Thoracic aorta (tissue), 2 donors: Measurements from ENCODE around the gene CPXM2. TPM values are rescaled to one million over a fixed set of nuclear protein-coding genes. Genes with fewer than 3 reads are reported as not detected.
A peak's percentile ranks its signal among the peaks of the same experiment; 100 is the strongest.

Experiments used
- ATAC-seq: fragments of 150-250 bp; one replicate; pipeline ENCODE4 v1.8.0; 2017; ENCODE audit warnings: low read depth; ENCODE audit not compliant: insufficient number of reproducible peaks, low FRiP score
- DNase-seq: peaks from one replicate; pipeline ENCODE4 v3.0.0-alpha.2; 2020; ENCODE audit warnings: low spot score
- H3K27ac ChIP-seq, 2 donors: fragments of 200-600 bp; sonication (generic); 1 replicate in 1 of 2; 2 replicates in 1 of 2; pipeline ENCODE4 v1.5.1; 2016; ENCODE audit warnings: mild to moderate bottlenecking in 2 of 2, moderate library complexity in 2 of 2
- H3K27me3 ChIP-seq: fragments of 200-600 bp; sonication (generic); replicated peaks from 2 replicates; pipeline ENCODE4 v1.6.0; 2016; ENCODE audit warnings: mild to moderate bottlenecking; ENCODE audit not compliant: insufficient read depth
- H3K36me3 ChIP-seq: fragments of 200-600 bp; sonication (generic); one replicate; pipeline ENCODE4 v1.5.1; 2016
- H3K4me1 ChIP-seq, 2 donors: fragments of 200-600 bp; sonication (generic); 1 replicate in 1 of 2; 2 replicates in 1 of 2; pipeline versions ENCODE4 v1.5.1 to v1.6.0; 2016; ENCODE audit warnings: low read depth in 2 of 2, mild to moderate bottlenecking in 1 of 2; ENCODE audit not compliant: control insufficient read depth in 1 of 2
- H3K4me3 ChIP-seq: fragments of 200-600 bp; sonication (generic); 2 replicates; pipeline ENCODE4 v1.5.1; 2016; ENCODE audit warnings: mild to moderate bottlenecking
- H3K9me3 ChIP-seq: fragments of 200-600 bp; sonication (generic); 2 replicates; pipeline ENCODE4 v1.5.1; 2016
- total RNA-seq, 2 donors: library from RNA; depleted of rRNA; stranded (reverse); fragments of >200 nt; gene quantifications; one replicate each; pipeline versions ENCODE4 v1.1.0 to v1.2.3, GENCODE V29; 2016
- TF ChIP-seq, protein P1 (sequence below): fragments of 200-600 bp; sonication (generic); IDR thresholded peaks from one replicate; pipeline ENCODE4 v1.5.1; 2019; ENCODE audit warnings: antibody characterized with exemption

The CPXM2 gene
- total RNA-seq, 2 donors from 2014 or later = 275 to 348 TPM

GRCh38 chr10:123766761-123767160 lies 124.8 kb downstream of the CPXM2 start:
- TF ChIP-seq, protein P1, sequence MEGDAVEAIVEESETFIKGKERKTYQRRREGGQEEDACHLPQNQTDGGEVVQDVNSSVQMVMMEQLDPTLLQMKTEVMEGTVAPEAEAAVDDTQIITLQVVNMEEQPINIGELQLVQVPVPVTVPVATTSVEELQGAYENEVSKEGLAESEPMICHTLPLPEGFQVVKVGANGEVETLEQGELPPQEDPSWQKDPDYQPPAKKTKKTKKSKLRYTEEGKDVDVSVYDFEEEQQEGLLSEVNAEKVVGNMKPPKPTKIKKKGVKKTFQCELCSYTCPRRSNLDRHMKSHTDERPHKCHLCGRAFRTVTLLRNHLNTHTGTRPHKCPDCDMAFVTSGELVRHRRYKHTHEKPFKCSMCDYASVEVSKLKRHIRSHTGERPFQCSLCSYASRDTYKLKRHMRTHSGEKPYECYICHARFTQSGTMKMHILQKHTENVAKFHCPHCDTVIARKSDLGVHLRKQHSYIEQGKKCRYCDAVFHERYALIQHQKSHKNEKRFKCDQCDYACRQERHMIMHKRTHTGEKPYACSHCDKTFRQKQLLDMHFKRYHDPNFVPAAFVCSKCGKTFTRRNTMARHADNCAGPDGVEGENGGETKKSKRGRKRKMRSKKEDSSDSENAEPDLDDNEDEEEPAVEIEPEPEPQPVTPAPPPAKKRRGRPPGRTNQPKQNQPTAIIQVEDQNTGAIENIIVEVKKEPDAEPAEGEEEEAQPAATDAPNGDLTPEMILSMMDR = no peak
- Histone ChIP-seq H3K4me3 (no peak overlapping the region), H3K4me1 (no peaks in the 10 kb centered on the region), H3K9me3 (no peaks in the 10 kb centered on the region), H3K27ac (no peak overlapping the region), H3K36me3 (peaks cover 33% of the 10 kb centered on the region), H3K27me3 (no peaks in the 10 kb centered on the region)
- no peak for DNase-seq
- no peak for ATAC-seq

DNA sequence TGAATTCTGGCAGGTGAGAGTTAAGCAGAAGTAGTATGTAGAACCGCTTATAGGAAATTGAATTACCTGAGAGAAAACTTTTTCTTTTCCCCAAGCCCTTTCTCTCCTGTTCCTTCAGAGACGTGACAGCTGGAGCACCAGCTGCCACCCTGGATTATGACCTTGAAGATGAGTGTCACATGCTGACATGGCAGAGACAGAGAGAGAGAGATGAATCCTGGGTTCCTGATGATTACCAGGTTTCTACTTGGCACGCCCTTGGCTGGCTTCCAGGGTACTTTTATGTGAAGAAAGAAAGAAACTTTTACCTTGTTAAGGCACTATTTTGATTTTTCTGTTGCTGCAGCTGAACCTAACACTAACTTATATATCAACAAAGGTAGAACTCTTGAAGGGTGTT lies 125.6 kb downstream of the CPXM2 start:
- TF ChIP-seq, protein P1 = no peak
- ATAC-seq (no peak), DNase-seq (no peak)
- Histone ChIP-seq H3K4me1 (peaks cover 0 to 7% of the 10 kb centered on the region in 2 donors), H3K27ac (no peak overlapping the region), H3K4me3 (no peak overlapping the region), H3K27me3 (no peaks in the 10 kb centered on the region), H3K9me3 (no peaks in the 10 kb centered on the region), H3K36me3 (peaks cover 36% of the 10 kb centered on the region)

DNA sequence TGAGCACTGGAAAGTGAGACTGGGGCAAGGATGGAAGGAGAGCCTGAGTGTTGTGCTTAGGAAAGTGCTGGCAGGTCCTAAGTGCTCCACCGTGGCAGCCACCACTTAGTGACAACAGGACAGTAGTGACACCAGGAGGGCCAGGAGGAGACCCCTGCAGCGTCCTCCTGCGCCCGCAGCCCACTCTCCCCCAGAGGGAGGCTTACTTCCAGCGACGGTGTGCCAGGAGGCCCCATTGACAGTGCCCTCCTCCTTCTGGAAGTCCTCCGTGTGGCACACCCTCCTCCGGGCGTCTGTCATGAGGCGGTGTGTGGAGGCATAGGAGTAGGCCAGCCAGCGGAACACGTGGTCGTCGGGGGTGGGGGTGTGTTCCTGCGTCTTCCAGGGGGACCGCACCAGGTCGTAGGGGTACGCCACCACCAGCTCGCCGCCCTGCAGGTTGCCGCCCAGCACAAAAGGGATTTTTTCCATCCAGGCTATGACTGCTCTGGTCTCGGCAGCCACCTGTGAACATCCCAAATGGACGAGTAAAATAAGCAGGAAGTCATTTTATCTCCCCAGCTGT lies 129.9 kb downstream of the CPXM2 start:
- no peak for ATAC-seq
- TF ChIP-seq, protein P1 = no peak
- Histone ChIP-seq H3K27me3 (no peaks in the 10 kb centered on the region), H3K9me3 (no peaks in the 10 kb centered on the region), H3K4me3 (no peak overlapping the region), H3K27ac (peak overlapping the region in 1 of 2 donors; percentile 30), H3K4me1 (peaks cover 0 to 11% of the 10 kb centered on the region in 2 donors), H3K36me3 (peaks cover 51% of the 10 kb centered on the region)
- DNase-seq = no peak

GRCh38 chr10:123761038-123761428 lies 130.6 kb downstream of the CPXM2 start:
- no peaks in the 10 kb centered on the region for H3K27me3 ChIP-seq
- DNase-seq (no peak), ATAC-seq (no peak)
- H3K9me3 ChIP-seq = no peaks in the 10 kb centered on the region
- H3K27ac ChIP-seq = peak overlapping the region in 1 of 2 donors; percentile 30
- no peak overlapping the region for H3K4me3 ChIP-seq
- peaks cover 0 to 11% of the 10 kb centered on the region in 2 donors for H3K4me1 ChIP-seq
- H3K36me3 ChIP-seq = peaks cover 48% of the 10 kb centered on the region
- TF ChIP-seq, protein P1 = no peak

GRCh38 chr10:123760356-123761037 lies 131.1 kb downstream of the CPXM2 start:
- TF ChIP-seq, protein P1 = no peak
- H3K4me1 ChIP-seq = peaks cover 0 to 11% of the 10 kb centered on the region in 2 donors
- DNase-seq (no peak), ATAC-seq (no peak)
- peaks cover 48% of the 10 kb centered on the region for H3K36me3 ChIP-seq
- no peaks in the 10 kb centered on the region for H3K9me3 ChIP-seq
- H3K4me3 ChIP-seq = no peak overlapping the region
- H3K27me3 ChIP-seq = no peaks in the 10 kb centered on the region
- no peak overlapping the region for H3K27ac ChIP-seq
